ENCODE data around the gene MED15.
A peak's percentile ranks its signal among the peaks of the same experiment; 100 is the strongest.
"Not testable (repeated sequence)": the region's sequence is repeated elsewhere in the genome, so short reads cannot be mapped to it uniquely, and the experiment has no call there.

The MED15 gene

DNA sequence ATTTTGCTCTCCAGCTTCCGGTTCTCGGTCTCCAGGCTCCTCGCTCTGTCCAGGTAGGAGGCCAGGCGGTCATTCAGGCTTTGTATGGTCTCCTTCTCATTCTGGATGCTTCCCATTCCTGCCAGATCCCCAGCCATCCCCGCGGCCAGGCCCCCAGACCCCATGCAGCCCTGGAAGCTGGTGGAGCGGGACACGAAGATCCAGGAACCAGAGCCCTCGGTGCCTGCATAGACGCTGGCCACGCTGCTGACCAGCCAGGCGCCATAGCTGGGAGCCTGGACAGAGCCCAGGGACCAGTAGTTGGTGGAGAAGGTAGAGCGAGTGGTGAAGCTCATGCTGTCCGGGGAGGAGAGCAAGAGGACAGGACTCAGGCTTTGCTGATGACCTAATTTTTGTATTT, 23.6 kb upstream of the MED15 start:
- no peak for DNase-seq

DNA sequence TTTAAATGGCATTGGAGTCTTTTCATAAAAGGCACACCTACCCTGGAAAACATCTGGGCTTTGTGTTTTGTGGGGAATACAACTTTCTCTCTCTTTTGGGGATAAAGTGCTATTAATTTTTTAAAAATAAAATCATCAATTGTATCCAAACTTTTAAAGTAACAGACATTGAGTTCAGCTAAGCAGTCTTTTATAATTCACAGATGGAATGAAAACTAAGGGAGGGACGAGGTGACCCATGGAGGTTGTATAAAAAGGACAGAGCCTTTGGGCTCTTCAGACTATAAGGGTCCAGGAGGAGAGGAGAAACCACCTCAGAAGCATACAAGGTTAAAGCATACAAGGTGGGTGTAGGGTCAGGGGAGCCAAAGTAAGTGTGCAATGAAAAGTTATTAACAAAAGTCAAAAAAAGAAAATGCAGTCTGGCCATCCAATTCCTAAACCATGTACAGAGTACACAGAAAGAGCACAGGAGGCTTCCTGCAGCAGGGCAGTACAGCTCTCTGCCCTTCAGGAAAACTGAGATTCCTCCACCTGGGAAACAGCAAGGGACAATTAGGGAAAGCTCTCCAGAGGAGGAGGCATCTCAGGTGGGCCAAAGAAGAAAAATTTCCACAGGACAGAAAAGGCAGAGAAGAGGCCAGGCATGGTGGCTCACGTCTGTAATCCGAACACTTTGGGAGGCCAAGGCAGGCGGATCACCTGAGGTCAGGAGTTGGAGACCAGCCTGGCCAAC, 22.3 kb upstream of the MED15 start:
- DNase-seq = no peak

DNA sequence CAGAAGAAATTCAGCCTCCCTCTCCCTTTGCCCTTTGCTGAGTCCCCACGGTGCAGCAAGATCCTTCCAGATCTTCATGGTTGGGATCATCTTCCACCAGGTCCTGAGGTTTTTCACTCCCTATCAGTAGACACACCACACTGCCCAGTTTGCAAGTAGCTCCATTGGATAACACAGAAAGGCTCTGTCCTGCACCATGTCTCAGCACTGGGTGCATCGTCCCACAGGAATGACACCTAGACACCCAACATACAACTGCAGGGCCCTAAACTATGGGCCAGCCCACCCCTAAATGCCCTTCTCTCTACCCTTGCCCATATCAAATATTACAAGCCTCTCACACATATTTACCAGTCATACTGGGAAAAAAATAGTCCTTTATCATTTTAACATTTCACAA, 21.2 kb upstream of the MED15 start:
- DNase-seq = no peak

DNA sequence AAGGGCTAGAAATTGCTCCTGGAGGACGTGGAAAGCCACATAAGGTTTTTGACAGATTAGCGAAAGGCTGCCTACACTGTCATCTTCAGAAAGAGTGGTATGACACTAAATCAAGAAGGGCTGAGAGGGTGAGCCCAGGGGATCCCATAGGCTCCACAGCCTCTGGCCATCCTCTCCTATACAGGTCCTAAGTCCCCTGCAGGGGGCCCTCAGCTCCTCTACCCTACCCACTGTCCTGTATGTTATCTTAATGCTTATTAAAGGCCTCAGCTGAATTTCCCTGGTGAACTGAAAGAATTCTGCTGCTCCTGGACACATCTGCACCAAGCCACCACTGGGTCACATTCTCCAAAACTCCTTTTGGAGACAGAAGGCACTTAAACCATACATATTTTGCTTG, 19.7 kb upstream of the MED15 start:
- DNase-seq = no peak

DNA sequence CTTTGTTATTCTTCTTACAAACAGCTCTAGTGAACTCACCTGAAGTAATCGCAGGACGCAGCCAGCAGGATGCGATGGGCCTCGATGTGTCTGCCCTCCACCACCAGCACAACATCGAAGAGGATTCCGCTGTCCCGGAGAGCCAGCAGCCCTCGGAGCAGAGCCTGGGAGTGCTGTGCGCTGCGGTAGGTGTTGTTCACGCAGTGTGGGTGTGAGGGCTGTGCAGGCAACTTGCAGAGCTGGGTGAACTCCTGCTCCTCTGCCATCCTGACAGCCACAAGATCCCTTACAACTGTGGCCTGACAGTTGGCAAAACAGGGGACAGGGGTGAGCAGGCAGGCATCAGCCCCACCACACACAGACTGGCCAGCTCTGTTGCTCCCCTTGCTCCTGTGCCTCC, 18.5 kb upstream of the MED15 start:
- DNase-seq = no peak

DNA sequence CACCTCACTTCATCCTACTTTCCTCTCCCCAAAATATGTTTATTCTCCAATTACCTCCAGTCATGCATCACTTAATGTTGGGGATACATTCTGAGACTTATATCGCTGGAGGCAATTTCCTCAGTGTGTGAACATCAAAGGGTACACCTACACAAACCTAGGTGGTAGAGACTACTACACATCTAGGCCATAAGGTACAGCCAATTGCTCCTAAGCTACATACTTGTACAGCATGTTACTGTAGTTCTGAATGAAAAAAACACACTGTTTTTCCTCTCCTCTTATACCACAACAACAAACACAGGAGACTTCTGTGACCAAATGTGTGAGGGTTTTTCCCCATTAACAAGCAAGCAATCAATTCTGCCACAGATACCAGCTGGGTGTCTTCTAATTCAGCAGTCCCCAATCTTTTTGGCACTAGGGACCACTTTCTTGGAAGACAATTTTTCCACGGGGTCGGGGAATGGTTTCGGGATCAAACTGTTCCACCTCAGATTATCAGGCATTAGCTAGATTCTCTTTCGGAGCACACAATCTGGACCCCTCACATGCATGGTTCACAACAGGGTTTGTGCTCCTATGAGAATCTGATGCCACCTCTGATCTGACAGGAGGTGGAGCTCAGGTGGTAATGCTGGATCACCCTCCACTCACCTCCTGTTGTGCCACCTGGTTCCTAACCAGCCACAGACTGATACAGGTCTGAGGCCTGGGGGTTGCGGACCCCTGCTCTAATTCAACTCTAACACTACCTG, 17.0 kb upstream of the MED15 start:
- no peak for DNase-seq

DNA sequence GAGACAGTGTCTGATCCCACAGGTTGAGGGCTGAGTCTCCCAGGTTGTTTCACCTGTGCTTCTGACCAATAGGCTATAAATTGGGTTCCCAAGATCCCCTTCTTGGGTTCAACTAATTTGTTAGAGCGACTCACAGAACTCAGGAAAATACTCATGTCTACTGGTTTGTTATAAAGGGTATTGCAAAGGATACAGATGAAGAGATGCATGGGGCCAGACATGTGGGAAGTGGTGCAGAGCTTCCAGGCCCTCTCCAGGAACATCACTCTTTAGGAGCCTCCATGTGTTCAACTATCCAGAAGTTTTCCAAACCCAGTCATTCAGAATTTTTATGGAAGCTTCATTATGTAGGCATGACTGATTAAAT, 16.5 kb upstream of the MED15 start:
- no peak for DNase-seq

DNA sequence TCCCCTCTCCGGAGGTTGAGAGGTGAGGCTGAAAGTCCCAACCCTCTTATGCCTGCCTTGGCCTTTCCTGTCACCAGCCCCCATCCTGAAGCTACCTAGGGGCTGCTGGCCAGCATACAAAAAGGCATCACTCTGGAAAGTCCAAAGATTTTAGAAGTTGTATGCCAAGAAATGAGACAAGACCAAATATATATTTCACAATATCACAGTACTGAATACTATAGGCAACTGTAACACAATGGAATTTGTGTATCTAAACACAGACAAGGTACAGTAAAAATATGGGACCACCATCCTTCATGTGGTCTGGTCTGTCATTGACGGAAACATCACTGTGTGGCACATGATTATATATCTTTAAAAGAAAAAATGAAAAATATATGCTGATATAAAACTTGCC, 16.1 kb upstream of the MED15 start:
- DNase-seq = no peak

DNA sequence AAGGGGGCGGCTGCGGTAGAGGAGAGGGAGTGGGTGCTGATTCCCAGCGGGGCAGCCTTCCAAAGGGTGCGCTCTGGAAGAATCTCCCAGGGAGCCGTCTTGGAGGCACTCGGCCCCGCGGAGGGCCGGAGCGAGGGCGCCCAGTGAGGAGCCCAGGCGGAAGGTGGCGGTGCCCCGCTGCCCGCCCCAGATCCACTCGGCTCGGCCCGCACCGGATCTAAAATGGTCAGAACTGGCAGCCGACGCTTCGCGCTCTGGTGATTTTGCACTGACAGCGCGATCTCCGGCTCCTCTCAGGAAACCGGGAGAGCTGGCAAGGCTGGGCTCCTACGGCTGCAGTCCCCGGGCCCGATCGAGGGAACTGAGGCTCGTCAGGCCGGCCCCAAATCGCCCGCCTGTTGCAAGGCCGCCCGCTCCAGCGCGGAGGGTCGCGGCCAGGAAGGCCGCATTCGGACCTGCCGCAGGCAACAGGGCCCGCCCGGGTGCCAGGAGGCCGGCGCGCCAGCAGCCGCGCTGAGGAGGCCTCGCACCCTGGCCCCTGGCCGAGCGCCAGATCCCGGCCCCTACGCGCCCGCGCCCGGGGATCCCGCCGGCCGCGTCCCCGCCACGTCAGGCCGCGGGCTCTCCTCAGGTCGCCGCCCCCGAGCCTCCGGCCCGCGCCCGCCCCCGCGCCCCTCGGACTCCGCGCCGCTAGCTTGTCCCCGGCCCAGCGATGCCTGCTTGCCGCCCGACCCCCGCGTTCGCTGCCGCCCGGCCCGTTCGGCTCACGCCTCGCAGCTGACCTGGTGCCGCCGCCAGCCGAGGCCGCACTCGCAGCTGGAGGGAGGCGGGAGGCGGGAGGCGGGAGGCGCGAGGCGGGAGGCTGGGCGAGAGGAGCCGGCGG, 12.2 kb upstream of the MED15 start, which contains the start of gene KLHL22:
TSS of gene KLHL22 (minus strand) at position 818 of the 883 bp plus-strand sequence. CDS start 6,584 bp downstream, outside the sequence.
- DNase-seq = no peak

DNA sequence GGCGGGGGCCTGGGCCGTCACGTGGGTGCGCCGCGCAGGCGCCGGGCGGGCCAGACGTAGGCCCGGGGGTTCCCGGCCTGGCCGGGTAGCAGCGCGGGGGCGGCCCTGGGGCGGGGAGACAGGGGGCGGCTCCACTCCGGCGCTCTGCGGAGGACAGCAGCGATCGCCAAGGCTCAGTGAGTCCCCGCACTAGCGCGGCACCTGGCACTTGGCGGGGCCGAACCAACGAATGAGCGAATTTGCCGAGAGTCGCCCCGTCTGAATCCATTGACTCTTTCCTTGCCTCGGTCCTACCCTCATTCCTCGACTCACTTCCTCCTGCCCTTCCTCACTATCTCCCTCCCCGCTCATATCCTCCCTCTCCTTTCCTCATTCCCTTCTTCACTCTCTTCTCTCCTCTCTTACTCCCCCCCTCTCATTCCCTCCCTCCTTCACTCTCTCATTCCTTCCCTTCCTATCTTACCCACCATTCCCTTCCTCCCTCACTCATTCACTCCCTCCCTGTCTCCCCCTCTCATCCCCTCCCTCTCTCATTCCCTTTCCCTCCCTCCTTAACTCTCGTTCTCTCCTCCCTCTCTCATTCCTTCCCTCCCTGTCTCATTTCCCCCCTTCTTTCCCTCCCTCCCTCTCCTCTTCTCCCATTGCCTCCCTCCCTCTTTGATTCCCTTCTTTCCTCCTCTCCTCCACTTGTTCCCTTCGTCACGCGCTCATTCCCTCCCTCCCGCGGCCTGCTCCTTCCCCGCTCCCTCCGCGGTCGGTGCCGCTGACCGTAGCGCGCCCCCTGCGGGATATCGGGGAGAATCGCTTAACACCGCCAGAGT, 11.3 kb upstream of the MED15 start:
- DNase-seq = peak; percentile 94

DNA sequence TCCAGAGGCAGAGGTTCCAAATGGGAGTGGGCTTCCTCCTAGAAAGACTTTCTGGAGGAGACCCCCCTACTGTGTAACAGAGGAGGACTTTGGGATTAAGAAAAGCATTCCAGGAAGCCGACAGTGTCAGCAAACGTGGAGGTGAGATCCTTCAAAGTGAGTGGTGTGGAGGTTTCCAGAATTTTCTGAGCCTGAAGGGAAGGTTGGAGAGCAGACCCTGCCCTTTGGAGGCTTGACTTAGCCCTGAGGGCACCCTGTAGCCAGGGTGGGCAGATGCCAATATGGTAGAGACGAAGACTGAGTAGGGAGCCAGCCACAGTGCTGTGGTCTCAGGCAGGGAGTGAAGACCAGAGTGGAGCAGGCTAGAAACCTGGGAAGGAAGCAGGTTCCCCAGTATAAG, 10.0 kb upstream of the MED15 start:
- no peak for DNase-seq

DNA sequence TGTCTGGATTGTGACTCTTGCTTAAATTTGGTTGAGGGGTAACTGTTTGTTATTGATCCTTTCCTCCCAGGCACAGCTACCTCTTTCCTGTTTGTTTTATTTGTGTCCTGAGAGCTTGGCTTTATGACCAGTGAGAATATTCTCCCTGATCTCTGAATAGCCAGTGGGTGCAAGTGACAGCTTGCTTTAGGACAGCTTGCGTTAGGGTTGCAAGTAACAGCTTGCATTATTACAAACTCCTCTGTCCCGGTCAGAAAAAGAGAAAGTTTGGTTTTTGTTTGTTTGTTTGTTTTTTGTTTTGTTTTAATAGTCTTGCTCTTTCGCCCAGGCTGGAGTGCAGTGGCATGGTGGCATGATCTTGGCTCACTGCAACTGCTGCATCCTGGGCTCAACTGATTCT, 8.5 kb upstream of the MED15 start:
- DNase-seq = no peak

DNA sequence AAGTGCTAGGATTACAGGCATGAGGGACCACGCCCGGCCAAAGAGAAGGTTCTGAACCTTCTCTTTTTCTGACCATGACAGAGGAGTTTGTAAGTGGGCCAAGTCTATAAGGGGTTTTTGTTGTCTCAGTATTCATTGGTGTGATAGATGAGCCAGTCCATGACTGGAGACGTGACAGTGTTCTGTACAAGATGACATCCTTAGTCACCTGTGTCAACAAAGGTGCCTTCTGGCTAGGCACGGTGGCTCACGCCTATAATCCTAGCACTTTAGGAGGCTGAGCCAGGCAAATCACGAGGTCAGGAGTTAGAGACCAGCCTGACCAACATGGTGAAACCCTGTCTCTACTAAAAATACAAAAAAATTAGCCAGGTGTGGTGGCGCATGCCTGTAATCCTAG, 7.6 kb upstream of the MED15 start:
- no peak for DNase-seq

DNA sequence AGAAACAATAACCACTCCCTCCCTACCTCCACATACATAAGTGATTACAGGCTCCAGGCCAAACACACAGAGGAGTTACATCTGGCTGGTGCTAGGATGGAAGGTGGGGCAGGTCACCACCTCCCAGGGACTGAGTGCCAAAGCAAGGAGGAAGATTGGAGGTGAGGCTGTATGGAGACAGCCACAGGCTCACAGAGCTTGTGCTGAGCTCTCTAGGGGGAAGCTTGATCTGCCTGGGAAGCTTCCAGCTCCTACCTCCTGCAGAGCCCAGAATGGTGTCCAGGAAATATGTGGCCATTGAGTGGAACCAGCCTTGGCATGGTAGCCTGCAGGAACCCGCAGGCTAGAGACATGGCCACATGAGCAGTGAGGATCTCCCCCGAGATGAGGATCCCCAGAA, 3.6 kb upstream of the MED15 start:
- no peak for DNase-seq

DNA sequence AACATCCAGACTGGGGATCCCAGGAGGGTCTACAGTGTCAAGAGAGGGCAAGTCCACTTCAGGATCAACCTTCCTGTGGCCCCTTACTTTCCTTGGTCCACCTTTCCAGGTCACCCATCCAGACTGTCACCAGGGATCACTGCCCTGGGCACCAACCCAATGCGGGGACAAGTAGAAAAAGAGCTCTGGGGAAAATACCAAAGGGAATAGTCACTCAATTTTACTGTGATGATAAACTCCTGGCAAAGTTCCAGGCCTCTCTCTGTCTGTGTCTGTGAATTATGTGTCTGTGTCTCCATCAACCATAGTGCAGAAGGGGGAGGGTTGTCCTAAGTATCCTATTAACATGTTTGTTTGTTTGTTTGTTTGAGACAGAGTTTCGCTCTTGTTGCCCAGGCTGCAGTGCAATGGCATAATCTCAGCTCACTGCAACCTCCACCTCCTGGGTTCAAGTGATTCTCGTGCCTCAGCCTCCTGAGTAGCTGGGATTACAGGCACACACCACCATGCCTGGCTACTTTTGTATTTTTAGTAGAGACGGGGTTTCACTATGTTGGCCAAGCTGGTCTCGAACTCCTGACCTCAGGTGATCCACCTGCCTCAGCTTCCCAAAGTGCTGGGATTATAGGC, 3.0 kb upstream of the MED15 start:
- not testable (repeated sequence) for DNase-seq

DNA sequence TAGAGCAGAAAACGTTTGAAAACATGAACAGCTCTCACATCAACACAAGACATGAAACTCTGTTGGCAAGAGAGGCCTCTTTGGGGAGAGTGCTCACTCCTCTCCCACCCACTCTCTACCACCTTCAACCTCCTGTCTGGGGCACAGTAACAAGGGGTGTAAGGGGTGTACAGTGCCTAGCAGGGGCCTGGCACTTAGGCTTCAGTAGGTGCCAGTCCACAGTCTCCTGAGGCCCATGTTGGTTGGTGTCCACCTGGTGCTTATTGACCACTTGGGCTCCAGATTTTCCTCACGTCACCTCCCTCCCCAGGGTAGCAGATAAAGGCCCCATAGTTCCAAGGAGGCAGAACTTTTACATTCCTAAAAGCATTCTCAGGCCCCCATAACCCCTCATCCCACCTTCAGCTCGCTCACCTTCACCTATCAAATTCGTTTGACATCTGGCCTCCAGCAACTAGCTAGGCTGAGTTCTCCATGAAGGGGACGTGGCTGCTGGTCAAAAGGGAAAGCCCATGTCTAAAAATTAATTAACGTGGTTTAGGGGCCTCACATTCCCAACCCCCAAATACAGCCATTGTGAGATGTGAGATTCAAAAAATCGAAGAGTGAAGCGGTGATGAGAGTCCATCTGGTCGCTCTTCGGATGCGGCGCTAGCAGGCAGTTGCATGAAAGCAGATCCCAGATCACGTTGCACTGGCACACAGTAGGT, 712 bp upstream of the MED15 start:
- no peak for DNase-seq

DNA sequence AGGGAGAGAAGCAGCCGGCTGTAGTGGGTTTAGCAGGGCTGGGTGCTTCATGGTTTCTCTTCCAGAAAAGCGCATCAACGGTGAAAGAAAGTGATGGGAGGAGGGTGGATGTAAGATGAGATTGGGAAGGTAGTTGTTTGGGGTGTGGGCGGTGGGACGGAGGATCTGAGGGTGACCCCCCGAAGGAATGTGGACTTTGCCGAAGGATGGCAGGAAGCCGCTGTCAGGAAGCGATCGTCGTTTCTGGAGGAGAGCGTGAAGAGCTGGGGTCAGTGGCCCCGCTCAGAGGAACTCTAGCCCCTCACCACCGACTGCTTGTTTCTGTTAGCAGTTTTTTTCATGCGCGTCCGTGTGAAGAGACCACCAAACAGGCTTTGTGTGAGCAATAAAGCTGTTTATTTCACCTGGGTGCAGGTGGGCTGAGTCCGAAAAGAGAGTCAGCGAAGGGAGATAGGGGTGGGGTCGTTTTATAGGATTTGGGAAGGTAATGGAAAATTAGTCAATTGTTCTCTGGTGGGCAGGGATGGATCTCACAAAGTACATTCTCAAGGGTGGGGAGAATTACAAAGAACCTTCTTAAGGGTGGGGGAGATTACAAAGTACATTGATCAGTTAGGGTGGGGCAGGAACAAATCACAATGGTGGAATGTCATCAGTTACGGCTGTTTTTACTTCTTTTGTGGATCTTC, 801 bp downstream of the MED15 start:
- DNase-seq = not testable (repeated sequence)

DNA sequence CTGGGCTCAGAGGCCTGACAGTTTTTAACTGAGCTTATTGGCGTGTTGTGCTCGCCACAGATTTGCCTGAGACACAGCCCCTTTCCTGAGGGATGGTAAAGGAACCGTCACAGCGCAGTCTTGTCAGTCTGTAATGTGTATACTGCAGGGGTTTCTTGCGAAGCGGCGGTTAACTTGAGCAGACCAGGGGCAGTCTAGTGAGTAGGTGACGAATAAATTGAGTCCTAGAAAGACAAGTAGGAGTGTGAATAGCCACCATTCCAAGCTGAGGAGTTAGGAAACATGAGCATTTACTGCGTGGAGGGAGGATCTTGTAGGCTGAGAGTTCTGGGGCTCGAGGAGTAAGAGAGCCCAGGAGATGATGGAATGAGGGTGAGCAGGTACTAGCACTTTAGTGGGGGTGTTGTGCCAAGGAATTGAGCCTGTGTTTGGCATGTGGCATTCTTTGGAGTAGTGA, 1.4 kb downstream of the MED15 start:
- no peak for DNase-seq

DNA sequence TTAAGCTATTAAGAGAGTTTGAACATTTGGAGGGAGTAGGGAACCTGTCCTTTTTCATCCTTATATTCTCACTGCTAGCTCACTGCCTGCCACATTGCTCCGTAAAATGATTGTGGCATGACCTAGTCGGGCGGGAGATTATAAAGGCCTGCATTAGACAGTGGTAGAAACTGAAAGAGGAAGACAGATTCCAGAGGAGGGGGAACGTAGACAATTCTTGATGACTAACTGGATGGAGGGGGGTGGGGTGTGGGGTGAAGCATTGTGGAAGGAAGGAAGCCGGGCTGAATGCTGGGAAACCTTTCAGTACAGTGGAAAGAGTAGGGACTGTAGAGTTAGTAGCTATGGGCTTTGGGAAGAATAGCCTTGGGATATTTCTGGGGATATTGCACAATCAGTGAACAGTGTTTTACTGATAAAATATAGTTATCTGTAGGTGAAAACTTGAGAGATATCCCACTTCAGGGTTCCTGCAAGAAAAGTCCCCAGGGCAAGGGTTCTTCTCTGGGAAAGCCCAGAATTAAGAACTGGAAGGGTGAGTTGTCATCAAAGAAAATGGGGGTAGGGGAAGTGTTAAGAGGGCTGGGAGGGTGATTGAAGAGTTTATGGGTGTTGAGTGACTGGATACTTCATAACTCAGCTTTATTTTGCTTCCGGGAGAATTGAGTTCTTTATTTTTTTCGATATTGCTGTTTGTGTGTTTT, 2.1 kb downstream of the MED15 start:
- DNase-seq = peak; percentile 59

All from activated naive CD4-positive, alpha-beta T cell treated with Interleukin-2 at 50 U/mL for 16 hours (primary cell).